PC-9 (cell line): ENCODE measurements around the gene DCUN1D4.

ENCODE experiments used
- EZH2 ChIP-seq: fragments of 200-600 bp; sonication (generic); IDR thresholded peaks from 2 replicates; pipeline ENCODE4 v1.8.0; 2017; ENCODE audit warnings: antibody characterized with exemption, low read depth
- TF ChIP-seq, protein P1 (sequence below): fragments of 200-600 bp; sonication (generic); conservative IDR thresholded peaks from 2 replicates; pipeline ENCODE4 v1.6.1; 2017; ENCODE audit warnings: mixed run types, antibody characterized with exemption, mild to moderate bottlenecking, moderate library complexity

DNA sequence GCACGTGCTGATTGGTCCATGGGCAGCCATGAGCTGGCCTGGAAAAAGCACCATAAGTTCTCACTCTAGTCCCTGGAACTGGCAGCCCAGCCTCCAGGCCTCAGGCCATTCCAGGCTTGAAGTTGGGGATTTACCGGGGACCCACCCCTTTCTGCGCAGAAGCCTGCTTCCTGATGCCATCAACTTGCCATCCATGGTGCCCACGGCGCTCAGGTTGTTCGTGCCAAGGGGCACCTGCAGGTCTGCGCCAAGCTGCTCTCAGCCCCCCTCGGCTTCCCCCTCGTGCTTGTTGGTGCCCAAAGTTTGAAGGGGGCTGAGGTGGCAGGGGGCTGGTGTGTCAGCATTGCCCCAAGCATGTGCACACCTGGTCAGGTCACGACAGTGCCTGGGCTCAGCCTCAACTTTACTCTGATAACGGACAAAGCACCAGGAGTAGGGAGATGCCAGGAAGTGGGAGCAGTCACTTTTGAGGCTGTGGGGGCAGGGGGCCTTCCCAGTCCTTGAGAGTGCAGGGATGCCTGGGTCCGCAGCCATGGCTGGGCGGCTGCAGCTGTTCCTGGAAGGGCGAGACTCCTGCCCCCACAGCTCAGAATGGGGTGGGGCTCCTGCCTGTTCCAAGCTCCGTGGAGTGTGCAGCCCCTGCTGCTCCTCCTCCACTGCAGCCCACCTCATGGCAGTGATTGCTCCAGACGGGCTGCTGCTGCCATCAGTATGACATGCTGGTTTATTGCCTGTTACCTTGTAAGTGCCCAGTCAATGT is 24.9 kb downstream of the DCUN1D4 start:
- TF ChIP-seq, protein P1, sequence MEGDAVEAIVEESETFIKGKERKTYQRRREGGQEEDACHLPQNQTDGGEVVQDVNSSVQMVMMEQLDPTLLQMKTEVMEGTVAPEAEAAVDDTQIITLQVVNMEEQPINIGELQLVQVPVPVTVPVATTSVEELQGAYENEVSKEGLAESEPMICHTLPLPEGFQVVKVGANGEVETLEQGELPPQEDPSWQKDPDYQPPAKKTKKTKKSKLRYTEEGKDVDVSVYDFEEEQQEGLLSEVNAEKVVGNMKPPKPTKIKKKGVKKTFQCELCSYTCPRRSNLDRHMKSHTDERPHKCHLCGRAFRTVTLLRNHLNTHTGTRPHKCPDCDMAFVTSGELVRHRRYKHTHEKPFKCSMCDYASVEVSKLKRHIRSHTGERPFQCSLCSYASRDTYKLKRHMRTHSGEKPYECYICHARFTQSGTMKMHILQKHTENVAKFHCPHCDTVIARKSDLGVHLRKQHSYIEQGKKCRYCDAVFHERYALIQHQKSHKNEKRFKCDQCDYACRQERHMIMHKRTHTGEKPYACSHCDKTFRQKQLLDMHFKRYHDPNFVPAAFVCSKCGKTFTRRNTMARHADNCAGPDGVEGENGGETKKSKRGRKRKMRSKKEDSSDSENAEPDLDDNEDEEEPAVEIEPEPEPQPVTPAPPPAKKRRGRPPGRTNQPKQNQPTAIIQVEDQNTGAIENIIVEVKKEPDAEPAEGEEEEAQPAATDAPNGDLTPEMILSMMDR: no peak
- TF ChIP-seq EZH2: no peak
